Measurements from ENCODE around the gene DYRK1A. TPM values are rescaled to one million over a fixed set of nuclear protein-coding genes. Genes with fewer than 3 reads are reported as not detected.

DYRK1A gene
- total and polyA plus RNA-seq, 2 donors from 2014 or later: 14.5 to 78.0 TPM

DNA sequence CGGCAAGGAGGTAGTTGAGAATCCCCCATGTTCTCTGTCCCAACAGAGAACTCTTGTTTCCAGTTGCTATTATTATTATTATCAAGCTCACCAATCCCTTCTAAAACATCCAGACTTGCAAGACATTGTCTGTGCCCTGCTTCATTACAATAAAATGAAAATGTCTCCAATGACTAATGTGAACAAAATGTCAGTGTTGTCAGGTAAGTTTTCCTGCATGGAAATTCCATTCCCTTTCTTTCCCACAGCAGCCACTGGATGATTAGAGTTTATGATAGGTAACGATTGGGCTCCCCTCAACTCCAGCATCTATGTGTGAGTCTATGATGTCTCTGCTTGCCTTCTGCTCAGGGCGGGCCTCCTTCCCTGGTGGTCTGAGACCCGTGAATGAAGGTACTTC lies 8.9 kb upstream of the DYRK1A start:
- no peak for DNase-seq
- H3K9me3 ChIP-seq (ENCODE audit: control insufficient read depth in 2 of 3, insufficient read depth in 1 of 3, low read length in 3 of 3): no peaks in the 10 kb centered on the region
- peaks cover 0 to 4% (median 2%) of the 10 kb centered on the region in 3 donors for H3K4me1 ChIP-seq (ENCODE audit: control insufficient read depth in 2 of 3, insufficient read depth in 2 of 3, low read depth in 1 of 3, low read length in 3 of 3)
- H3K27ac ChIP-seq (ENCODE audit: low read depth in 2 of 2, low read length in 2 of 2): no peak overlapping the region
- H3K36me3 ChIP-seq (ENCODE audit: control insufficient read depth in 2 of 3, insufficient read depth in 3 of 3, low read length in 3 of 3): no peaks in the 10 kb centered on the region
- FAIRE-seq: no peak
- intact Hi-C loops (cut with DNase I): no loop called here
- H3K4me3 ChIP-seq (ENCODE audit: low read length in 3 of 3): no peak overlapping the region
- TF ChIP-seq, protein P1, sequence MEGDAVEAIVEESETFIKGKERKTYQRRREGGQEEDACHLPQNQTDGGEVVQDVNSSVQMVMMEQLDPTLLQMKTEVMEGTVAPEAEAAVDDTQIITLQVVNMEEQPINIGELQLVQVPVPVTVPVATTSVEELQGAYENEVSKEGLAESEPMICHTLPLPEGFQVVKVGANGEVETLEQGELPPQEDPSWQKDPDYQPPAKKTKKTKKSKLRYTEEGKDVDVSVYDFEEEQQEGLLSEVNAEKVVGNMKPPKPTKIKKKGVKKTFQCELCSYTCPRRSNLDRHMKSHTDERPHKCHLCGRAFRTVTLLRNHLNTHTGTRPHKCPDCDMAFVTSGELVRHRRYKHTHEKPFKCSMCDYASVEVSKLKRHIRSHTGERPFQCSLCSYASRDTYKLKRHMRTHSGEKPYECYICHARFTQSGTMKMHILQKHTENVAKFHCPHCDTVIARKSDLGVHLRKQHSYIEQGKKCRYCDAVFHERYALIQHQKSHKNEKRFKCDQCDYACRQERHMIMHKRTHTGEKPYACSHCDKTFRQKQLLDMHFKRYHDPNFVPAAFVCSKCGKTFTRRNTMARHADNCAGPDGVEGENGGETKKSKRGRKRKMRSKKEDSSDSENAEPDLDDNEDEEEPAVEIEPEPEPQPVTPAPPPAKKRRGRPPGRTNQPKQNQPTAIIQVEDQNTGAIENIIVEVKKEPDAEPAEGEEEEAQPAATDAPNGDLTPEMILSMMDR (IDR thresholded peaks at IDR 0.05; ENCODE audit: borderline replicate concordance, extremely low read depth, insufficient read depth): no peak
- no peaks in the 10 kb centered on the region for H3K27me3 ChIP-seq (ENCODE audit: control insufficient read depth, insufficient read depth, low read length)
- H3K9ac ChIP-seq (ENCODE audit: low read length in 3 of 3): no peak overlapping the region

DNA sequence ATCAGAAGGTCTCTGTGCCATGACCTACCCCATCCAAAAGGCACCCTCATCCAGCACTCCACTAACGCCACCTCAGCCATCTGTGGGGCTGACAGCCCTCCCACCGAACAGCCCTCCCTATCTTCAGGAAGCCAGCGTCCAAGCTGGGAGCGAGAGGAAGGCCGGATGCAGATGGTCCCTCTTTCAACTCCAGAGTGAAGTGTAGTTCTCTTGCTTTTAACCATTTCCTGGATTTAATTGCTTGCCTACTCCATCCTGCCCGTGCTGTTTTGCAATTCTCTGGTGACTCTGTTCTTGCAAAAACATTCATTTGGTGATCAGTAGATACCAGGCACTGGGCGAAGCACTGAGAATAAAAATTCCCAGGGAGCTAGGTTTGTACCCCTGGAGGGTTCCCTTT lies 8.2 kb upstream of the DYRK1A start:
- H3K4me1 ChIP-seq (ENCODE audit: control insufficient read depth in 2 of 3, insufficient read depth in 2 of 3, low read depth in 1 of 3, low read length in 3 of 3): peaks cover 0 to 4% (median 2%) of the 10 kb centered on the region in 3 donors
- H3K9me3 ChIP-seq (ENCODE audit: control insufficient read depth in 2 of 3, insufficient read depth in 1 of 3, low read length in 3 of 3): no peaks in the 10 kb centered on the region
- TF ChIP-seq, protein P1 (IDR thresholded peaks at IDR 0.05; ENCODE audit: borderline replicate concordance, extremely low read depth, insufficient read depth): no peak
- no peaks in the 10 kb centered on the region for H3K36me3 ChIP-seq (ENCODE audit: control insufficient read depth in 2 of 3, insufficient read depth in 3 of 3, low read length in 3 of 3)
- intact Hi-C loops (cut with DNase I): no loop called here
- no peaks in the 10 kb centered on the region for H3K27me3 ChIP-seq (ENCODE audit: control insufficient read depth, insufficient read depth, low read length)
- no peak overlapping the region for H3K27ac ChIP-seq (ENCODE audit: low read depth in 2 of 2, low read length in 2 of 2)
- no peak overlapping the region for H3K4me3 ChIP-seq (ENCODE audit: low read length in 3 of 3)
- no peak overlapping the region for H3K9ac ChIP-seq (ENCODE audit: low read length in 3 of 3)
- FAIRE-seq (no peak), DNase-seq (peak in 1 of 5 donors; percentile 57)

DNA sequence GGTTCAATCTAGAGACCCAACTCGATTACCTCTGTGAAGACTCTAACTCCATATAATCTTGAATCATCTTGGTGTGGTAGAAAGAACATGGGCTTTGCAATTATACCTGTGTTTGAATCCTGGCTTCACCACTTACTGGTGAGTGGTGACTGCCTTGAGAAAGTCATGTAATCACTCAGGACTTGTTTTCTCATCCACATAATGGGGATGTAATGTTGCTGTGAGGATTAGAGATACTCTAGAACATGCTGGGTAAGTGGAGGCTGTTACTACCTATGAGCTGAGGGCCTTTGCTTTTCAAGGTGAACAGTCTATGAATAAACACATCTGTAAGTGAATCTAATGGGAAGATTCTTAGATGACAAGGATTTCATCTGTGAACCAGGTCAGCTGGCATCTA lies 2.6 kb upstream of the DYRK1A start:
- Histone ChIP-seq H3K4me1 (ENCODE audit: control insufficient read depth in 2 of 3, insufficient read depth in 2 of 3, low read depth in 1 of 3, low read length in 3 of 3) (peaks cover 0 to 7% (median 0%) of the 10 kb centered on the region in 3 donors), H3K27me3 (ENCODE audit: control insufficient read depth, insufficient read depth, low read length) (no peaks in the 10 kb centered on the region), H3K4me3 (ENCODE audit: low read length in 3 of 3) (no peak overlapping the region), H3K36me3 (ENCODE audit: control insufficient read depth in 2 of 3, insufficient read depth in 3 of 3, low read length in 3 of 3) (no peaks in the 10 kb centered on the region), H3K9ac (ENCODE audit: low read length in 3 of 3) (no peak overlapping the region), H3K9me3 (ENCODE audit: control insufficient read depth in 2 of 3, insufficient read depth in 1 of 3, low read length in 3 of 3) (no peaks in the 10 kb centered on the region), H3K27ac (ENCODE audit: low read depth in 2 of 2, low read length in 2 of 2) (no peak overlapping the region)
- no peak for FAIRE-seq
- DNase-seq: no peak
- TF ChIP-seq, protein P1 (IDR thresholded peaks at IDR 0.05; ENCODE audit: borderline replicate concordance, extremely low read depth, insufficient read depth): no peak
- intact Hi-C loops (cut with DNase I): loop anchor here (10.0 kb wide), 1 partner anchor 89 kb away; no protein-coding TSS in a partner anchor

DNA sequence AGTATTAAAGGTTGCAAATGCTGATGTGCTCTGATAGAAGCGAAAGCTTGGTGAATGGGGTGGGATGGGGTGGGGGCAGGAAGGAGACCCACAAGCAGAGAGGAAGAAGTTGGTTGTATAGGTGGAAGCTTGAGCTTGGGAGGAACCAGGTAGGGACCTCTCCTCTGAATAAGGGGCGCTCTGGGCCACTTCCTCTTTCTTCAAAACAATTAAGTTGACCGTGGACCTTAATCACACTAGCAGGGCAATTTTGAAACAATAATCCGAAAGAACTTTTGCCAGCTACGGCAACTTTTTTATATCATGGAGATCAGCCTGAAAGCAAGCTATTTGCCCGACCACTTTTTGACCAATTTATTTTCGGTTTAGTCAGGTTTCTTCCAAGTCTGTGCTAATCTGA lies 1.9 kb upstream of the DYRK1A start:
- peak overlapping the region in 1 of 3 donors; percentile 92 for H3K4me3 ChIP-seq (ENCODE audit: low read length in 3 of 3)
- no peak for FAIRE-seq

More for the DNA sequence above, 1.9 kb upstream of the DYRK1A start:
- H3K4me1 ChIP-seq (ENCODE audit: control insufficient read depth in 2 of 3, insufficient read depth in 2 of 3, low read depth in 1 of 3, low read length in 3 of 3): peaks cover 0 to 10% (median 4%) of the 10 kb centered on the region in 3 donors
- no peaks in the 10 kb centered on the region for H3K36me3 ChIP-seq (ENCODE audit: control insufficient read depth in 2 of 3, insufficient read depth in 3 of 3, low read length in 3 of 3)
- H3K27ac ChIP-seq (ENCODE audit: low read depth in 2 of 2, low read length in 2 of 2): peak overlapping the region in 1 of 2 donors; percentile 96
- no peaks in the 10 kb centered on the region for H3K9me3 ChIP-seq (ENCODE audit: control insufficient read depth in 2 of 3, insufficient read depth in 1 of 3, low read length in 3 of 3)
- peak overlapping the region in 2 of 3 donors; percentile 72 to 99 for H3K9ac ChIP-seq (ENCODE audit: low read length in 3 of 3)
- intact Hi-C loops (cut with DNase I): loop anchor here (10.0 kb wide), 1 partner anchor 90 kb away; no protein-coding TSS in a partner anchor
- DNase-seq: no peak
- H3K27me3 ChIP-seq (ENCODE audit: control insufficient read depth, insufficient read depth, low read length): no peaks in the 10 kb centered on the region
- TF ChIP-seq, protein P1 (IDR thresholded peaks at IDR 0.05; ENCODE audit: borderline replicate concordance, extremely low read depth, insufficient read depth): no peak

All from kidney (tissue), 14 donors.